ENCODE results near the gene CEACAM7.

The CEACAM7 gene

GRCh38 chr19:41726493-41726892 is 38.4 kb upstream of the CEACAM7 start:
- Histone ChIP-seq H3K9me3 (ENCODE audit: insufficient read depth, low read length) (no peaks in the 10 kb centered on the region), H2AFZ (ENCODE audit: low read depth, low read length) (no peak overlapping the region), H3K27me3 (ENCODE audit: low read depth, low read length) (peaks cover 50% of the 10 kb centered on the region)

GRCh38 chr19:41720103-41720502 is 32.0 kb upstream of the CEACAM7 start:
- no peaks in the 10 kb centered on the region for H3K4me1 ChIP-seq (ENCODE audit: low read length)
- no peaks in the 10 kb centered on the region for H3K79me2 ChIP-seq (ENCODE audit: low read length)

More at GRCh38 chr19:41726493-41726892, 38.4 kb upstream of the CEACAM7 start:
- Histone ChIP-seq H3K4me1 (ENCODE audit: low read length) (no peaks in the 10 kb centered on the region), H3K9ac (ENCODE audit: low read length) (no peak overlapping the region), H3K4me3 (ENCODE audit: low read length) (no peak overlapping the region), H3K79me2 (ENCODE audit: low read length) (no peaks in the 10 kb centered on the region), H3K27ac (ENCODE audit: low read length) (no peak overlapping the region), H3K36me3 (replicated peaks; ENCODE audit: low read depth, low read length) (no peaks in the 10 kb centered on the region), H3K4me2 (ENCODE audit: low read length) (no peak overlapping the region), H4K20me1 (ENCODE audit: insufficient read depth, low read length) (no peaks in the 10 kb centered on the region)
- TF ChIP-seq CTCF (IDR thresholded peaks at IDR 0.05; ENCODE audit: low read depth, low read length) (no peak), EZH2phosphoT487 (IDR thresholded peaks at IDR 0.05; ENCODE audit: low read depth) (no peak)

GRCh38 chr19:41718761-41719160 is 30.7 kb upstream of the CEACAM7 start:
- H3K9me3 ChIP-seq (ENCODE audit: insufficient read depth, low read length), result no peaks in the 10 kb centered on the region
- no peak overlapping the region for H2AFZ ChIP-seq (ENCODE audit: low read depth, low read length)
- H3K79me2 ChIP-seq (ENCODE audit: low read length), result no peaks in the 10 kb centered on the region
- H3K36me3 ChIP-seq (replicated peaks; ENCODE audit: low read depth, low read length), result no peaks in the 10 kb centered on the region
- no peaks in the 10 kb centered on the region for H3K4me1 ChIP-seq (ENCODE audit: low read length)
- H3K27ac ChIP-seq (ENCODE audit: low read length), result no peak overlapping the region
- TF ChIP-seq CTCF (IDR thresholded peaks at IDR 0.05; ENCODE audit: low read depth, low read length) (no peak), EZH2phosphoT487 (IDR thresholded peaks at IDR 0.05; ENCODE audit: low read depth) (no peak)
- H3K4me2 ChIP-seq (ENCODE audit: low read length), result no peak overlapping the region
- no peaks in the 10 kb centered on the region for H4K20me1 ChIP-seq (ENCODE audit: insufficient read depth, low read length)
- H3K9ac ChIP-seq (ENCODE audit: low read length), result no peak overlapping the region
- no peak overlapping the region for H3K4me3 ChIP-seq (ENCODE audit: low read length)
- H3K27me3 ChIP-seq (ENCODE audit: low read depth, low read length), result peaks cover 60% of the 10 kb centered on the region

More at GRCh38 chr19:41720103-41720502, 32.0 kb upstream of the CEACAM7 start:
- TF ChIP-seq EZH2phosphoT487 (IDR thresholded peaks at IDR 0.05; ENCODE audit: low read depth), result no peak
- TF ChIP-seq CTCF (IDR thresholded peaks at IDR 0.05; ENCODE audit: low read depth, low read length), result no peak
- no peak overlapping the region for H3K27ac ChIP-seq (ENCODE audit: low read length)
- H3K36me3 ChIP-seq (replicated peaks; ENCODE audit: low read depth, low read length), result no peaks in the 10 kb centered on the region
- H3K4me3 ChIP-seq (ENCODE audit: low read length), result no peak overlapping the region
- H3K27me3 ChIP-seq (ENCODE audit: low read depth, low read length), result peaks cover 57% of the 10 kb centered on the region
- no peaks in the 10 kb centered on the region for H3K9me3 ChIP-seq (ENCODE audit: insufficient read depth, low read length)
- H3K9ac ChIP-seq (ENCODE audit: low read length), result no peak overlapping the region
- H2AFZ ChIP-seq (ENCODE audit: low read depth, low read length), result no peak overlapping the region
- H4K20me1 ChIP-seq (ENCODE audit: insufficient read depth, low read length), result no peaks in the 10 kb centered on the region
- no peak overlapping the region for H3K4me2 ChIP-seq (ENCODE audit: low read length)

GRCh38 chr19:41714598-41714997 is 26.5 kb upstream of the CEACAM7 start:
- Histone ChIP-seq H3K4me2 (ENCODE audit: low read length) (no peak overlapping the region), H3K9ac (ENCODE audit: low read length) (no peak overlapping the region), H3K9me3 (ENCODE audit: insufficient read depth, low read length) (no peaks in the 10 kb centered on the region), H3K79me2 (ENCODE audit: low read length) (no peaks in the 10 kb centered on the region), H2AFZ (ENCODE audit: low read depth, low read length) (no peak overlapping the region), H3K36me3 (replicated peaks; ENCODE audit: low read depth, low read length) (no peaks in the 10 kb centered on the region), H3K27me3 (ENCODE audit: low read depth, low read length) (peaks cover 83% of the 10 kb centered on the region), H3K4me1 (ENCODE audit: low read length) (no peaks in the 10 kb centered on the region), H4K20me1 (ENCODE audit: insufficient read depth, low read length) (no peaks in the 10 kb centered on the region), H3K4me3 (ENCODE audit: low read length) (no peak overlapping the region), H3K27ac (ENCODE audit: low read length) (no peak overlapping the region)
- no peak for TF ChIP-seq CTCF (IDR thresholded peaks at IDR 0.05; ENCODE audit: low read depth, low read length)
- TF ChIP-seq EZH2phosphoT487 (IDR thresholded peaks at IDR 0.05; ENCODE audit: low read depth), result no peak
